ENCODE data around the gene PIKFYVE. TPM values are rescaled to one million over a fixed set of nuclear protein-coding genes. Genes with fewer than 3 reads are reported as not detected.

Gene PIKFYVE
- total RNA-seq, 1 experiment from 2014 or later = 34.8 TPM

GRCh38 chr2:208280933-208281332, 14.9 kb downstream of the PIKFYVE start:
- ATAC-seq = no peak
- no TSS peak for BruUV-seq (replicated peaks)
- DNase-seq (ENCODE audit: low read depth, low spot score) = no peak
- CTCF ChIA-PET = no interaction called here
- no peaks in the 10 kb centered on the region for H3K27me3 ChIP-seq (ENCODE audit: control insufficient read depth, insufficient read depth, low read length)
- POLR2A ChIA-PET = interaction anchor here (0.6 kb wide), 1 partner anchor 39 kb away, joined by 9 read pairs; no protein-coding TSS in a partner anchor
- H3K27ac ChIP-seq (ENCODE audit: low read length) = no peak overlapping the region
- peaks cover 39% of the 10 kb centered on the region for H3K36me3 ChIP-seq (ENCODE audit: control insufficient read depth, insufficient read depth, low read length)
- H3K9me3 ChIP-seq (ENCODE audit: control insufficient read depth, insufficient read depth, low read depth, low read length) = no peaks in the 10 kb centered on the region
- in situ Hi-C loops (cut with HindIII; ENCODE audit: low pct_unique_long_range_greater_than_20kb, low sequenced_read_pairs) = no loop called here
- H3K4me1 ChIP-seq (ENCODE audit: control insufficient read depth, insufficient read depth, low read length) = no peaks in the 10 kb centered on the region
- H3K4me3 ChIP-seq (ENCODE audit: low read depth in 2 of 2, low read length in 2 of 2) = no peak overlapping the region
- TF ChIP-seq CTCF (IDR thresholded peaks at IDR 0.05) = no peak
- no peak for TF ChIP-seq SIN3A (IDR thresholded peaks at IDR 0.05; ENCODE audit: borderline replicate concordance, insufficient read depth, low read depth, low read length)
- TF ChIP-seq POLR2AphosphoS5 (IDR thresholded peaks at IDR 0.05; ENCODE audit: low read depth, low read length) = no peak
- TF ChIP-seq TCF7L2 (IDR thresholded peaks at IDR 0.05; ENCODE audit: low read depth, low read length) = no peak
- TF ChIP-seq REST (IDR thresholded peaks at IDR 0.05; ENCODE audit: insufficient read depth in 1 of 2, low read depth in 2 of 2, low read length in 1 of 2) = no peak
- intact Hi-C loops (cut with micrococcal nuclease; ENCODE audit: unreplicated experiment) = no loop called here

- no TSS peak for BruUV-seq (replicated peaks)
- DNase-seq (ENCODE audit: low read depth, low spot score) = no peak
- Histone ChIP-seq H3K27ac (ENCODE audit: low read length) (no peak overlapping the region), H3K36me3 (ENCODE audit: control insufficient read depth, insufficient read depth, low read length) (peaks cover 27% of the 10 kb centered on the region), H3K27me3 (ENCODE audit: control insufficient read depth, insufficient read depth, low read length) (no peaks in the 10 kb centered on the region), H3K4me3 (ENCODE audit: low read depth in 2 of 2, low read length in 2 of 2) (no peak overlapping the region), H3K9me3 (ENCODE audit: control insufficient read depth, insufficient read depth, low read depth, low read length) (peaks cover 6% of the 10 kb centered on the region; the same call in 1 of the 2 replicates), H3K4me1 (ENCODE audit: control insufficient read depth, insufficient read depth, low read length) (no peaks in the 10 kb centered on the region)
- ChIA-PET POLR2A (no interaction called here), CTCF (no interaction called here)
- ATAC-seq = no peak
- in situ Hi-C loops (cut with HindIII; ENCODE audit: low pct_unique_long_range_greater_than_20kb, low sequenced_read_pairs) = no loop called here
- TF ChIP-seq SIN3A (IDR thresholded peaks at IDR 0.05; ENCODE audit: borderline replicate concordance, insufficient read depth, low read depth, low read length) (no peak), REST (IDR thresholded peaks at IDR 0.05; ENCODE audit: insufficient read depth in 1 of 2, low read depth in 2 of 2, low read length in 1 of 2) (no peak), TCF7L2 (IDR thresholded peaks at IDR 0.05; ENCODE audit: low read depth, low read length) (no peak)
- intact Hi-C loops (cut with micrococcal nuclease; ENCODE audit: unreplicated experiment) = no loop called here
Observed at GRCh38 chr2:208285853-208286252, 19.8 kb downstream of the PIKFYVE start.
